Activated CD8-positive, alpha-beta T cell treated with anti-CD3 and anti-CD28 coated beads for 36 hours (primary cell): Measurements from ENCODE around the gene PQBP1. TPM values are rescaled to one million over a fixed set of nuclear protein-coding genes. Genes with fewer than 3 reads are reported as not detected.

Experiments used
- ATAC-seq: fragments of 200-7000 bp; cut with Tn5 transposase; one replicate; pipeline ENCODE4 v1.10.0; 2021; ENCODE audit warnings: mild to moderate bottlenecking, moderate library complexity
- CTCF ChIA-PET: fragments of 350-600 bp; sonication (Branson Sonifier 250); formaldehyde crosslinking; loops from one replicate; lab custom pipeline; 2021; ENCODE audit warnings: antibody characterized with exemption; lab: Charles Lee
- POLR2A ChIA-PET: fragments of 350-600 bp; sonication (Branson Sonifier 250); formaldehyde crosslinking; loops from one replicate; lab custom pipeline; 2021; ENCODE audit warnings: antibody characterized with exemption; lab: Charles Lee
- DNase-seq: peaks from one replicate; pipeline ENCODE4 v3.0.0-alpha.2; 2020
- H3K27ac Mint-ChIP-seq: one replicate; pipeline ENCODE4 v1.8.0; 2021; ENCODE audit warnings: mild to moderate bottlenecking, mixed read lengths
- H3K27me3 Mint-ChIP-seq: one replicate; pipeline ENCODE4 v1.8.0; 2021; ENCODE audit warnings: mixed read lengths
- H3K36me3 Mint-ChIP-seq: one replicate; pipeline ENCODE4 v1.8.0; 2021; ENCODE audit warnings: low read depth, mixed read lengths
- H3K4me1 Mint-ChIP-seq: one replicate; pipeline ENCODE4 v1.8.0; 2021; ENCODE audit warnings: low read depth, mixed read lengths
- H3K4me3 Mint-ChIP-seq: one replicate; pipeline ENCODE4 v1.8.0; 2021; ENCODE audit warnings: mild to moderate bottlenecking, moderate library complexity, mixed read lengths
- H3K9me3 Mint-ChIP-seq: one replicate; pipeline ENCODE4 v1.8.0; 2021; ENCODE audit warnings: mixed read lengths
- intact Hi-C: fragments of 100-400 bp; cut with micrococcal nuclease; formaldehyde crosslinking; loops from one replicate; pipeline ENCODE4 v1.10.0; 2022
- total RNA-seq, 2 experiments: library from RNA; stranded (reverse); gene quantifications; one replicate each; pipeline ENCODE4 v1.2.3, GENCODE V29; 2021
- TF ChIP-seq, protein P1 (sequence below): fragments of 200-600 bp; IDR thresholded peaks from one replicate; pipeline ENCODE4 v1.8.0; 2022; ENCODE audit warnings: antibody characterized with exemption, mild to moderate bottlenecking

PQBP1 gene
- total RNA-seq, 2 experiments from 2014 or later, result 63.9 to 66.5 TPM

GRCh38 chrX:48942895-48943294 lies 45.2 kb downstream of the PQBP1 start:
- Mint-ChIP-seq H3K27me3 (no peaks in the 10 kb centered on the region), H3K36me3 (peaks cover 38% of the 10 kb centered on the region), H3K4me3 (peak overlapping the region; percentile 50), H3K4me1 (peaks cover 73% of the 10 kb centered on the region), H3K9me3 (no peaks in the 10 kb centered on the region), H3K27ac (peak overlapping the region; percentile 95)
- TF ChIP-seq, protein P1, sequence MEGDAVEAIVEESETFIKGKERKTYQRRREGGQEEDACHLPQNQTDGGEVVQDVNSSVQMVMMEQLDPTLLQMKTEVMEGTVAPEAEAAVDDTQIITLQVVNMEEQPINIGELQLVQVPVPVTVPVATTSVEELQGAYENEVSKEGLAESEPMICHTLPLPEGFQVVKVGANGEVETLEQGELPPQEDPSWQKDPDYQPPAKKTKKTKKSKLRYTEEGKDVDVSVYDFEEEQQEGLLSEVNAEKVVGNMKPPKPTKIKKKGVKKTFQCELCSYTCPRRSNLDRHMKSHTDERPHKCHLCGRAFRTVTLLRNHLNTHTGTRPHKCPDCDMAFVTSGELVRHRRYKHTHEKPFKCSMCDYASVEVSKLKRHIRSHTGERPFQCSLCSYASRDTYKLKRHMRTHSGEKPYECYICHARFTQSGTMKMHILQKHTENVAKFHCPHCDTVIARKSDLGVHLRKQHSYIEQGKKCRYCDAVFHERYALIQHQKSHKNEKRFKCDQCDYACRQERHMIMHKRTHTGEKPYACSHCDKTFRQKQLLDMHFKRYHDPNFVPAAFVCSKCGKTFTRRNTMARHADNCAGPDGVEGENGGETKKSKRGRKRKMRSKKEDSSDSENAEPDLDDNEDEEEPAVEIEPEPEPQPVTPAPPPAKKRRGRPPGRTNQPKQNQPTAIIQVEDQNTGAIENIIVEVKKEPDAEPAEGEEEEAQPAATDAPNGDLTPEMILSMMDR, result no peak
- no peak for DNase-seq
- no peak for ATAC-seq
- CTCF ChIA-PET, result interaction anchor here (0.9 to 1.8 kb wide), 3 partner anchors 10 to 141 kb away, joined by 3 to 5 read pairs (median 3); partner anchors contain the start of gene HDAC6
- intact Hi-C loops, result no loop called here
- POLR2A ChIA-PET, result interaction anchor here (1.0 to 11.3 kb wide), 10 partner anchors 10 to 311 kb away, joined by 3 to 176 read pairs (median 7); partner anchors contain the start of genes OTUD5, PIM2, PQBP1 and SLC35A2

GRCh38 chrX:48945517-48946348 lies 48.0 kb downstream of the PQBP1 start:
- H3K4me1 Mint-ChIP-seq, result peaks cover 52% of the 10 kb centered on the region
- H3K4me3 Mint-ChIP-seq, result no peak overlapping the region
- H3K27ac Mint-ChIP-seq, result peak overlapping the region; percentile 39
- CTCF ChIA-PET, result interaction anchor here (0.6 to 1.8 kb wide), 13 partner anchors 9 to 474 kb away, joined by 3 to 18 read pairs (median 3); partner anchors contain the start of genes GRIPAP1, PQBP1 and TIMM17B
- TF ChIP-seq, protein P1, result peak; percentile 69
- H3K9me3 Mint-ChIP-seq, result no peaks in the 10 kb centered on the region
- H3K27me3 Mint-ChIP-seq, result no peaks in the 10 kb centered on the region
- ATAC-seq (peak; percentile 27), DNase-seq (peak; percentile 67)
- POLR2A ChIA-PET, result interaction anchor here (1.1 to 11.3 kb wide), 5 partner anchors 10 to 48 kb away, joined by 5 to 176 read pairs (median 8); partner anchors contain the start of genes OTUD5, PQBP1, SLC35A2 and TIMM17B
- H3K36me3 Mint-ChIP-seq, result peaks cover 31% of the 10 kb centered on the region
- intact Hi-C loops, result no loop called here

GRCh38 chrX:48948589-48948988 lies 50.9 kb downstream of the PQBP1 start:
- H3K27me3 Mint-ChIP-seq, result no peaks in the 10 kb centered on the region
- no peaks in the 10 kb centered on the region for H3K9me3 Mint-ChIP-seq
- no peak for ATAC-seq
- intact Hi-C loops, result no loop called here
- H3K27ac Mint-ChIP-seq, result peak overlapping the region; percentile 46
- TF ChIP-seq, protein P1, result no peak
- ChIA-PET CTCF (no interaction called here), POLR2A (interaction anchor here (1.5 to 6.1 kb wide), 2 partner anchors 7 to 52 kb away, joined by 4 to 40 read pairs; partner anchors contain the start of gene OTUD5)
- H3K4me1 Mint-ChIP-seq, result peaks cover 45% of the 10 kb centered on the region
- peaks cover 13% of the 10 kb centered on the region for H3K36me3 Mint-ChIP-seq
- no peak for DNase-seq
- no peak overlapping the region for H3K4me3 Mint-ChIP-seq

Other genes with a start within 250 kb of the PQBP1 start
- 10 to 100 TPM; 81.6 to 81.9 TPM for gene WAS, start 214.1 kb upstream of the PQBP1 start, total RNA-seq
- gene SUV39H1, start 201.2 kb upstream of the PQBP1 start, total RNA-seq, result 10 to 100 TPM; 26.8 to 28.4 TPM
- gene GLOD5, start 136.2 kb upstream of the PQBP1 start, total RNA-seq, result not detected
- gene GATA1, start 111.3 kb upstream of the PQBP1 start, total RNA-seq, result not detected
- 10 to 100 TPM; 51.2 to 54.5 TPM for gene HDAC6, start 95.9 kb upstream of the PQBP1 start, total RNA-seq
- gene ERAS, start 71.4 kb upstream of the PQBP1 start, total RNA-seq, result not detected
- 1 to 10 TPM; 1.1 to 1.4 TPM for gene PCSK1N, start 62.3 kb upstream of the PQBP1 start, total RNA-seq
- 10 to 100 TPM; 50.1 to 52.2 TPM for gene TIMM17B, start 162 bp upstream of the PQBP1 start, total RNA-seq
- gene SLC35A2, start 13.7 kb downstream of the PQBP1 start, total RNA-seq, result 10 to 100 TPM; 14.7 to 15.0 TPM
- 100 to 1,000 TPM; 169 to 177 TPM for gene PIM2, start 21.1 kb downstream of the PQBP1 start, total RNA-seq
- 10 to 100 TPM; 50.6 to 51.5 TPM for gene OTUD5, start 59.7 kb downstream of the PQBP1 start, total RNA-seq
- gene KCND1, start 73.9 kb downstream of the PQBP1 start, total RNA-seq, result 1 to 10 TPM; 2.5 to 2.6 TPM
- 10 to 100 TPM; 64.3 to 67.7 TPM for gene GRIPAP1, start 104.3 kb downstream of the PQBP1 start, total RNA-seq
- 10 to 100 TPM; 17.9 to 19.5 TPM for gene TFE3, start 145.4 kb downstream of the PQBP1 start, total RNA-seq
- 1 to 10 TPM; 3.5 to 3.7 TPM for gene CCDC120, start 161.1 kb downstream of the PQBP1 start, total RNA-seq
- 10 to 100 TPM; 10.8 to 12.4 TPM for gene PRAF2, start 176.1 kb downstream of the PQBP1 start, total RNA-seq
- gene WDR45, start 182.0 kb downstream of the PQBP1 start, total RNA-seq, result 10 to 100 TPM; 16.9 to 19.6 TPM
- 10 to 100 TPM; 18.5 to 19.0 TPM for gene GPKOW, start 225.8 kb downstream of the PQBP1 start, total RNA-seq